HL-60 (cell line): ENCODE results near the gene CBL.

Experiments
- DNase-seq, 2 experiments: peaks; one replicate each; pipeline ENCODE4 v3.0.0-alpha.2; 2010 to 2020; ENCODE audit warnings: low read depth in 1 of 2, low spot score in 1 of 2
- H3K27ac ChIP-seq: fragments of 250-450 bp; sonication (Bioruptor Pico); replicated peaks from 2 replicates; pipeline ENCODE4 v1.5.1; 2020; ENCODE audit warnings: mild to moderate bottlenecking, moderate library complexity
- H3K27me3 ChIP-seq: fragments of 250-450 bp; sonication (Bioruptor Pico); 2 replicates; pipeline ENCODE4 v1.5.1; 2021; ENCODE audit warnings: mild to moderate bottlenecking, moderate library complexity; ENCODE audit not compliant: insufficient read depth, poor library complexity, severe bottlenecking
- H3K4me3 ChIP-seq: replicated peaks from 2 replicates; pipeline ENCODE4 v1.5.1; 2011; ENCODE audit warnings: mild to moderate bottlenecking, control low read depth, low read length; ENCODE audit not compliant: insufficient read depth
- GABPA ChIP-seq: IDR thresholded peaks from 2 replicates; pipeline ENCODE4 v1.6.1; 2012; ENCODE audit warnings: low read depth
- POLR2AphosphoS5 ChIP-seq: IDR thresholded peaks from 2 replicates; pipeline ENCODE4 v1.6.1; 2012; ENCODE audit warnings: low read depth
- SPI1 ChIP-seq: IDR thresholded peaks from 2 replicates; pipeline ENCODE4 v1.6.1; 2012; ENCODE audit warnings: low read depth, mild to moderate bottlenecking, borderline replicate concordance
- TF ChIP-seq, protein P1 (sequence below): IDR thresholded peaks from one replicate; pipeline ENCODE4 v1.5.1; 2011; ENCODE audit warnings: low read length, control low read depth, inconsistent platforms; ENCODE audit not compliant: insufficient read depth
- TF ChIP-seq, protein P2 (sequence below): IDR thresholded peaks from 2 replicates; pipeline ENCODE4 v1.6.1; 2012; ENCODE audit warnings: low read depth; ENCODE audit not compliant: insufficient replicate concordance

CBL gene

GRCh38 chr11:119344291-119345010, 138.3 kb downstream of the CBL start:
- no peak for TF ChIP-seq POLR2AphosphoS5
- TF ChIP-seq, protein P1, sequence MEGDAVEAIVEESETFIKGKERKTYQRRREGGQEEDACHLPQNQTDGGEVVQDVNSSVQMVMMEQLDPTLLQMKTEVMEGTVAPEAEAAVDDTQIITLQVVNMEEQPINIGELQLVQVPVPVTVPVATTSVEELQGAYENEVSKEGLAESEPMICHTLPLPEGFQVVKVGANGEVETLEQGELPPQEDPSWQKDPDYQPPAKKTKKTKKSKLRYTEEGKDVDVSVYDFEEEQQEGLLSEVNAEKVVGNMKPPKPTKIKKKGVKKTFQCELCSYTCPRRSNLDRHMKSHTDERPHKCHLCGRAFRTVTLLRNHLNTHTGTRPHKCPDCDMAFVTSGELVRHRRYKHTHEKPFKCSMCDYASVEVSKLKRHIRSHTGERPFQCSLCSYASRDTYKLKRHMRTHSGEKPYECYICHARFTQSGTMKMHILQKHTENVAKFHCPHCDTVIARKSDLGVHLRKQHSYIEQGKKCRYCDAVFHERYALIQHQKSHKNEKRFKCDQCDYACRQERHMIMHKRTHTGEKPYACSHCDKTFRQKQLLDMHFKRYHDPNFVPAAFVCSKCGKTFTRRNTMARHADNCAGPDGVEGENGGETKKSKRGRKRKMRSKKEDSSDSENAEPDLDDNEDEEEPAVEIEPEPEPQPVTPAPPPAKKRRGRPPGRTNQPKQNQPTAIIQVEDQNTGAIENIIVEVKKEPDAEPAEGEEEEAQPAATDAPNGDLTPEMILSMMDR, result no peak
- TF ChIP-seq SPI1, result no peak
- TF ChIP-seq GABPA, result no peak
- TF ChIP-seq, protein P2, sequence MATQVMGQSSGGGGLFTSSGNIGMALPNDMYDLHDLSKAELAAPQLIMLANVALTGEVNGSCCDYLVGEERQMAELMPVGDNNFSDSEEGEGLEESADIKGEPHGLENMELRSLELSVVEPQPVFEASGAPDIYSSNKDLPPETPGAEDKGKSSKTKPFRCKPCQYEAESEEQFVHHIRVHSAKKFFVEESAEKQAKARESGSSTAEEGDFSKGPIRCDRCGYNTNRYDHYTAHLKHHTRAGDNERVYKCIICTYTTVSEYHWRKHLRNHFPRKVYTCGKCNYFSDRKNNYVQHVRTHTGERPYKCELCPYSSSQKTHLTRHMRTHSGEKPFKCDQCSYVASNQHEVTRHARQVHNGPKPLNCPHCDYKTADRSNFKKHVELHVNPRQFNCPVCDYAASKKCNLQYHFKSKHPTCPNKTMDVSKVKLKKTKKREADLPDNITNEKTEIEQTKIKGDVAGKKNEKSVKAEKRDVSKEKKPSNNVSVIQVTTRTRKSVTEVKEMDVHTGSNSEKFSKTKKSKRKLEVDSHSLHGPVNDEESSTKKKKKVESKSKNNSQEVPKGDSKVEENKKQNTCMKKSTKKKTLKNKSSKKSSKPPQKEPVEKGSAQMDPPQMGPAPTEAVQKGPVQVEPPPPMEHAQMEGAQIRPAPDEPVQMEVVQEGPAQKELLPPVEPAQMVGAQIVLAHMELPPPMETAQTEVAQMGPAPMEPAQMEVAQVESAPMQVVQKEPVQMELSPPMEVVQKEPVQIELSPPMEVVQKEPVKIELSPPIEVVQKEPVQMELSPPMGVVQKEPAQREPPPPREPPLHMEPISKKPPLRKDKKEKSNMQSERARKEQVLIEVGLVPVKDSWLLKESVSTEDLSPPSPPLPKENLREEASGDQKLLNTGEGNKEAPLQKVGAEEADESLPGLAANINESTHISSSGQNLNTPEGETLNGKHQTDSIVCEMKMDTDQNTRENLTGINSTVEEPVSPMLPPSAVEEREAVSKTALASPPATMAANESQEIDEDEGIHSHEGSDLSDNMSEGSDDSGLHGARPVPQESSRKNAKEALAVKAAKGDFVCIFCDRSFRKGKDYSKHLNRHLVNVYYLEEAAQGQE, result no peak
- no peak overlapping the region for H3K27ac ChIP-seq
- peaks cover 24% of the 10 kb centered on the region for H3K27me3 ChIP-seq

GRCh38 chr11:119345685-119346084, 139.5 kb downstream of the CBL start:
- H3K27me3 ChIP-seq, result peaks cover 16% of the 10 kb centered on the region
- TF ChIP-seq, protein P2, result no peak
- DNase-seq, result no peak
- no peak overlapping the region for H3K27ac ChIP-seq
- H3K4me3 ChIP-seq, result no peak overlapping the region

More at GRCh38 chr11:119344291-119345010, 138.3 kb downstream of the CBL start:
- no peak overlapping the region for H3K4me3 ChIP-seq
- DNase-seq, result no peak

DNA sequence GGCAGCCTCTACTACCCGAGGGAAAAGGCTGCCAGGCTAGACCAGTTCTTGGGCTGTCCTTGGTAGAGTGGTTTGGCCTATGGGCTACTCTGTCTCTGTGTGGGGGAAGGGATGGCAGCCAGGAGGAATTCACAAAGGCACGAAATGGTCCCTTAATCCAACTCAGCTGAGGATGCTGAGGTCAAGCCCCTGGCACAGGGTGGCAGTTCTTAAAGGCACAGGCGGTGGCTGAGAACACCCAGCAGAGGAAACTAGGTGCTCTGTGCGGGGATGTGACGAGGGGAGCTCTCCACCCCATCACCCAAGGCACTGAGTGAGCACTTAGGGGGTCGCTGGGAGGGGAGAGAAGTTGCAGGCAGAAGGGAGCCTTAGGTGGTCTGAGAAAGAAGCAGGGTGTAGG, 140.5 kb downstream of the CBL start, which contains the start of gene MFRP:
TSS of gene MFRP (minus strand) at position 101 of the 400 bp plus-strand sequence. CDS start 192 bp downstream, outside the sequence.
- no peak for TF ChIP-seq GABPA
- no peak for TF ChIP-seq SPI1
- TF ChIP-seq POLR2AphosphoS5, result no peak
- TF ChIP-seq, protein P2, result no peak
- no peak for DNase-seq
- Histone ChIP-seq H3K27me3 (peaks cover 7% of the 10 kb centered on the region), H3K27ac (no peak within 1 kb of the TSS), H3K4me3 (no peak within 1 kb of the TSS)

- no peak for DNase-seq
- no peak overlapping the region for H3K4me3 ChIP-seq
- peaks cover under 1% of the 10 kb centered on the region for H3K27me3 ChIP-seq
- TF ChIP-seq SPI1 (no peak), POLR2AphosphoS5 (no peak), GABPA (no peak)
- TF ChIP-seq, protein P2, result no peak
- TF ChIP-seq, protein P1, result no peak
- H3K27ac ChIP-seq, result no peak overlapping the region
These were observed 141.1 kb downstream of the CBL start for GRCh38 chr11:119347242-119347641.
